ENCODE results near the gene BRD7.

Gene BRD7

DNA sequence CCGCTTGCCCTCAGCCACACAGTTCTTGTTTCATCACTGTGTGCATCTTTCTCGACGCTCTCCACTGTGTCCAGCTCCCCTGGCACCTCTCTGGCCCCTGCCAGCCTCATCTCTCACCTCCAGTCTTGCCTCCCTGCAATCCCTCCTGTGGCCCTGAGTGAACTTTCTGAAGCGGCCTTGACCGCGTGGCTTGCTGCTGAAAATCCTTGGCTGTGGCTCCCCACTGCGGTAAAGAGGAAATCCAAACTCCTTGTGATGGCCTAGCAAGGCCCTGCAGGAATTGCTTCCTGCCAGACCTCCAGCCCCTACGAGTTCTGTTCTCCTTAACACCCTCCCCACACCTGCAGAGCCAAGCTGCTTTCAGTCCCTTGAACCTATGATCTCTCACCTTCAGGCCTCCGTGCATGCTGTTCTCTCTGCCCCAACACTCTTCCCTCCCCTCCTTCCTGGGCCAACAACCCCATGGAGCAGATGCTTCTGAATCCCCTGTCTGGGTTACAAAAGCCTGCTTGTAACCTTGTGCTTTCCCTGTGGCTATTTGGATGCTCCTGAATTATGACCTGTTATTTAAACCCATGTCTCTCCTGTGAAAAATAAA, 33.6 kb upstream of the BRD7 start:
- Histone ChIP-seq H3K9ac (ENCODE audit: low read length) (no peak overlapping the region), H3K9me3 (ENCODE audit: insufficient read depth, low read length) (no peaks in the 10 kb centered on the region), H3K79me2 (ENCODE audit: insufficient read depth, low read length) (no peaks in the 10 kb centered on the region), H3K4me3 (ENCODE audit: insufficient read depth, low read length, poor library complexity, severe bottlenecking) (no peak overlapping the region), H4K20me1 (ENCODE audit: low read depth, low read length) (no peaks in the 10 kb centered on the region), H3K27ac (ENCODE audit: low read depth, low read length) (no peak overlapping the region), H3K4me2 (ENCODE audit: low read depth, low read length, poor library complexity, severe bottlenecking) (no peak overlapping the region), H3K9me2 (replicated peaks; ENCODE audit: insufficient read depth, low read length) (no peaks in the 10 kb centered on the region), H3F3A (ENCODE audit: insufficient read depth) (no peaks in the 10 kb centered on the region), H3K27me3 (ENCODE audit: low read length) (no peaks in the 10 kb centered on the region), H3K36me3 (ENCODE audit: low read length) (no peaks in the 10 kb centered on the region), H2AFZ (ENCODE audit: low read depth, low read length, severe bottlenecking) (no peak overlapping the region)
- TF ChIP-seq CTCF (IDR thresholded peaks at IDR 0.05; ENCODE audit: insufficient read depth, low read length, poor library complexity, severe bottlenecking): no peak
- no peak for TF ChIP-seq EZH2phosphoT487 (conservative IDR thresholded peaks at IDR 0.05; ENCODE audit: low read length)

GRCh38 chr16:50401355-50401754, 32.6 kb upstream of the BRD7 start:
- Histone ChIP-seq H3K27ac (ENCODE audit: low read depth, low read length) (no peak overlapping the region), H4K20me1 (ENCODE audit: low read depth, low read length) (no peaks in the 10 kb centered on the region), H3K4me3 (ENCODE audit: insufficient read depth, low read length, poor library complexity, severe bottlenecking) (no peak overlapping the region), H3K79me2 (ENCODE audit: insufficient read depth, low read length) (no peaks in the 10 kb centered on the region), H3K27me3 (ENCODE audit: low read length) (no peaks in the 10 kb centered on the region), H3K4me2 (ENCODE audit: low read depth, low read length, poor library complexity, severe bottlenecking) (no peak overlapping the region), H3K9me3 (ENCODE audit: insufficient read depth, low read length) (no peaks in the 10 kb centered on the region), H2AFZ (ENCODE audit: low read depth, low read length, severe bottlenecking) (no peak overlapping the region), H3K9ac (ENCODE audit: low read length) (no peak overlapping the region), H3K36me3 (ENCODE audit: low read length) (no peaks in the 10 kb centered on the region), H3F3A (ENCODE audit: insufficient read depth) (no peaks in the 10 kb centered on the region), H3K9me2 (replicated peaks; ENCODE audit: insufficient read depth, low read length) (no peaks in the 10 kb centered on the region)
- TF ChIP-seq EZH2phosphoT487 (conservative IDR thresholded peaks at IDR 0.05; ENCODE audit: low read length) (no peak), CTCF (IDR thresholded peaks at IDR 0.05; ENCODE audit: insufficient read depth, low read length, poor library complexity, severe bottlenecking) (no peak)

DNA sequence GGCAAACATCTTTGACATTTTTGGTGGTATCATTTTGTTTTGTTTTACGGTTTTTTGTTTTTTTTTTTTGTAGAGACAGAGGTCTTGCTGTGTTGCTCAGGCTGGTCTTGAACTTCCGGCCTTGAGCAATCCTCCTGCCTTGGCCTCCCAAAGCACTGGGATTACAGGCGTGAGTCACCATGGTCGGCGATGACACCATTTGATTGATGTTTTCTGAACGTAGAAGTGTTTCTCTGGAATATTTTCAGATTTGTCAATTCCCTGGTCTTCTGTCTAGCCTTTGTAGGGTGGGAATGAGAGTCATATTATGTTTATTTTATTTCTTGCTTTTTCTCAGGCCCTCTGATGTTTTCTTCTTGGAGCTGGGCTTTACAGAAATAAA, 32.2 kb upstream of the BRD7 start:
- no peak overlapping the region for H3K27ac ChIP-seq (ENCODE audit: low read depth, low read length)
- no peak overlapping the region for H2AFZ ChIP-seq (ENCODE audit: low read depth, low read length, severe bottlenecking)
- H3K79me2 ChIP-seq (ENCODE audit: insufficient read depth, low read length): no peaks in the 10 kb centered on the region
- H3F3A ChIP-seq (ENCODE audit: insufficient read depth): no peaks in the 10 kb centered on the region
- no peaks in the 10 kb centered on the region for H3K9me3 ChIP-seq (ENCODE audit: insufficient read depth, low read length)
- no peaks in the 10 kb centered on the region for H4K20me1 ChIP-seq (ENCODE audit: low read depth, low read length)
- H3K4me2 ChIP-seq (ENCODE audit: low read depth, low read length, poor library complexity, severe bottlenecking): no peak overlapping the region
- H3K36me3 ChIP-seq (ENCODE audit: low read length): no peaks in the 10 kb centered on the region
- H3K27me3 ChIP-seq (ENCODE audit: low read length): no peaks in the 10 kb centered on the region
- H3K9ac ChIP-seq (ENCODE audit: low read length): no peak overlapping the region
- TF ChIP-seq CTCF (IDR thresholded peaks at IDR 0.05; ENCODE audit: insufficient read depth, low read length, poor library complexity, severe bottlenecking) (no peak), EZH2phosphoT487 (conservative IDR thresholded peaks at IDR 0.05; ENCODE audit: low read length) (no peak)
- no peak overlapping the region for H3K4me3 ChIP-seq (ENCODE audit: insufficient read depth, low read length, poor library complexity, severe bottlenecking)
- no peaks in the 10 kb centered on the region for H3K9me2 ChIP-seq (replicated peaks; ENCODE audit: insufficient read depth, low read length)
